ENCODE results near the gene TRIO.

Gene TRIO

GRCh38 chr5:14356305-14356704 lies 213.2 kb downstream of the TRIO start:
- peaks cover 6% of the 10 kb centered on the region for H3K79me2 ChIP-seq
- TF ChIP-seq, protein P1, sequence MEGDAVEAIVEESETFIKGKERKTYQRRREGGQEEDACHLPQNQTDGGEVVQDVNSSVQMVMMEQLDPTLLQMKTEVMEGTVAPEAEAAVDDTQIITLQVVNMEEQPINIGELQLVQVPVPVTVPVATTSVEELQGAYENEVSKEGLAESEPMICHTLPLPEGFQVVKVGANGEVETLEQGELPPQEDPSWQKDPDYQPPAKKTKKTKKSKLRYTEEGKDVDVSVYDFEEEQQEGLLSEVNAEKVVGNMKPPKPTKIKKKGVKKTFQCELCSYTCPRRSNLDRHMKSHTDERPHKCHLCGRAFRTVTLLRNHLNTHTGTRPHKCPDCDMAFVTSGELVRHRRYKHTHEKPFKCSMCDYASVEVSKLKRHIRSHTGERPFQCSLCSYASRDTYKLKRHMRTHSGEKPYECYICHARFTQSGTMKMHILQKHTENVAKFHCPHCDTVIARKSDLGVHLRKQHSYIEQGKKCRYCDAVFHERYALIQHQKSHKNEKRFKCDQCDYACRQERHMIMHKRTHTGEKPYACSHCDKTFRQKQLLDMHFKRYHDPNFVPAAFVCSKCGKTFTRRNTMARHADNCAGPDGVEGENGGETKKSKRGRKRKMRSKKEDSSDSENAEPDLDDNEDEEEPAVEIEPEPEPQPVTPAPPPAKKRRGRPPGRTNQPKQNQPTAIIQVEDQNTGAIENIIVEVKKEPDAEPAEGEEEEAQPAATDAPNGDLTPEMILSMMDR (IDR thresholded peaks at IDR 0.05) = no peak
- no peaks in the 10 kb centered on the region for H3K36me3 ChIP-seq (ENCODE audit: control insufficient read depth, insufficient read depth, low read length)
- no peaks in the 10 kb centered on the region for H3K27me3 ChIP-seq (ENCODE audit: control insufficient read depth, insufficient read depth, low read length)
- H3K9ac ChIP-seq = no peak overlapping the region
- no peaks in the 10 kb centered on the region for H3K4me1 ChIP-seq
- H3K9me3 ChIP-seq (ENCODE audit: control insufficient read depth, low read length) = no peaks in the 10 kb centered on the region
- no peak overlapping the region for H3K4me2 ChIP-seq (ENCODE audit: low read length)
- H2AFZ ChIP-seq = no peak overlapping the region
- H3K4me3 ChIP-seq (ENCODE audit: low read depth, low read length) = no peak overlapping the region
- no peak overlapping the region for H3K27ac ChIP-seq

- Histone ChIP-seq H3K79me2 (peaks cover 2% of the 10 kb centered on the region), H3K27me3 (ENCODE audit: control insufficient read depth, insufficient read depth, low read length) (no peaks in the 10 kb centered on the region), H2AFZ (no peak overlapping the region), H3K4me3 (ENCODE audit: low read depth, low read length) (no peak overlapping the region), H3K9ac (no peak overlapping the region), H3K36me3 (ENCODE audit: control insufficient read depth, insufficient read depth, low read length) (no peaks in the 10 kb centered on the region), H3K9me3 (ENCODE audit: control insufficient read depth, low read length) (no peaks in the 10 kb centered on the region), H3K4me1 (no peaks in the 10 kb centered on the region), H3K27ac (no peak overlapping the region), H3K4me2 (ENCODE audit: low read length) (no peak overlapping the region)
- TF ChIP-seq, protein P1 (IDR thresholded peaks at IDR 0.05) = no peak
Measured at GRCh38 chr5:14357441-14357840, 214.3 kb downstream of the TRIO start.

DNA sequence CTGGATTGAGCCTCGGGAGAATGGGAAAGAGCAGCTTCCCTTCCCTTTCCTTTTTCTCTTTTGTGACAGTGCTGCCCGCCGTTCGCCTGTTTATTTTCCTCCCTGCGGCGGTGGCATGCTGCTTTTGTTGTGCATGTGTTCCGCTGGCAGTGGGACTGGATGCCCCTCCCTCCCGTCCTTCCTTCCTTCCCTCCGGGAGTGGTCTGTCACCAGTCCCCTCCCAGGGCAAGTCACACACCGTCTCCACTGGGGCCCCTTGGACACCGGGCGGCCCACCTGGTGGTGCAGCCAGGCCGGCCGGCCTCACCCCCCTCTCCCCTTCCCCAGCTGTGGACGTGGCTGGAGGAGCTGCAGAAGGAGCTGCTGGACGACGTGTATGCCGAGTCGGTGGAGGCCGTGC lies 214.7 kb downstream of the TRIO start:
- H3K4me2 ChIP-seq (ENCODE audit: low read length) = no peak overlapping the region
- H3K36me3 ChIP-seq (ENCODE audit: control insufficient read depth, insufficient read depth, low read length) = no peaks in the 10 kb centered on the region
- H2AFZ ChIP-seq = no peak overlapping the region
- no peak overlapping the region for H3K27ac ChIP-seq
- H3K4me1 ChIP-seq = no peaks in the 10 kb centered on the region
- no peak overlapping the region for H3K4me3 ChIP-seq (ENCODE audit: low read depth, low read length)
- no peaks in the 10 kb centered on the region for H3K27me3 ChIP-seq (ENCODE audit: control insufficient read depth, insufficient read depth, low read length)
- H3K79me2 ChIP-seq = peaks cover 2% of the 10 kb centered on the region
- TF ChIP-seq, protein P1 (IDR thresholded peaks at IDR 0.05) = no peak
- no peak overlapping the region for H3K9ac ChIP-seq
- H3K9me3 ChIP-seq (ENCODE audit: control insufficient read depth, low read length) = no peaks in the 10 kb centered on the region

DNA sequence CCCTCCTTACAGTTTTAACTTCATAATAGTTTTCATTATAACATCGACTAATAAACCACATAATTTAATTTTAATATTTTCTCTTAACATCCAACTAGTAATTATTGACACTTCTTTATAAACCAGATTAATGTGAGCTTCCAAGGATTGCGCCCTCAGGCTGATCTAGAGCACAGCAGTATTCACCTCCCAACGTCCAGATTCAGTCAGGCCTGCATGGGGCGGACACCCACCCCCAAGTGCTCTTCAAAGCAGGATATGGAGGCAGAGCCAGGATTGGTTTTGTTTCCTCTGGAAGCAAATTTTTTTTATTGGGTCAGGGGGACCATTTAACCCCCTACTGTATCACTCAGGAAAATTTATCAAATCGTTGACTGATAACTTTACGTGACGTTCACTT lies 215.4 kb downstream of the TRIO start:
- H3K9ac ChIP-seq = no peak overlapping the region
- no peak overlapping the region for H3K4me3 ChIP-seq (ENCODE audit: low read depth, low read length)
- no peaks in the 10 kb centered on the region for H3K4me1 ChIP-seq
- H3K36me3 ChIP-seq (ENCODE audit: control insufficient read depth, insufficient read depth, low read length) = no peaks in the 10 kb centered on the region
- H2AFZ ChIP-seq = no peak overlapping the region
- H3K27me3 ChIP-seq (ENCODE audit: control insufficient read depth, insufficient read depth, low read length) = no peaks in the 10 kb centered on the region
- H3K9me3 ChIP-seq (ENCODE audit: control insufficient read depth, low read length) = no peaks in the 10 kb centered on the region
- TF ChIP-seq, protein P1 (IDR thresholded peaks at IDR 0.05) = no peak
- H3K27ac ChIP-seq = no peak overlapping the region
- no peaks in the 10 kb centered on the region for H3K79me2 ChIP-seq
- H3K4me2 ChIP-seq (ENCODE audit: low read length) = no peak overlapping the region
